ENCODE results near the gene SSH2.
"Not testable (repeated sequence)": the region's sequence is repeated elsewhere in the genome, so short reads cannot be mapped to it uniquely, and the experiment has no call there.

SSH2 gene

GRCh38 chr17:29837531-29837930, 92.5 kb downstream of the SSH2 start:
- no peak for DNase-seq

DNA sequence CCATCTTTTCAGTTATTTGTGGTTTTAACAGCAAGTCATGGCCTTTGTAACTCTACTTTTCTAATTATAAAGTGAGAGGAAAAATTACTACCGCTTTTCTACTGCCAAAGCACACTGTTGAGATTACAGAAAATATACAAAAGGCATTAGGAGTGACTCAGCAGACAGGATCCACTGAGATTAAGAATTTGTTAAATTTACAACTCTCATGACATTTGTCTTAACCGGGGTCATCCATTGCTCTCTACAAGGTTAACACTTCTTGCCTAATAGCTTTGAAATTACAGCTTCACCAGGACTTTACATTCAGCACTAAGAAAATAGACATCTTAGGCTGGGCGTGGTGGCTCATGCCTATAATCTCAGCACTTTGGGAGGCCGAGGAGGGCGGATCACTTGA, 93.4 kb downstream of the SSH2 start:
- DNase-seq: peak; percentile 55

DNA sequence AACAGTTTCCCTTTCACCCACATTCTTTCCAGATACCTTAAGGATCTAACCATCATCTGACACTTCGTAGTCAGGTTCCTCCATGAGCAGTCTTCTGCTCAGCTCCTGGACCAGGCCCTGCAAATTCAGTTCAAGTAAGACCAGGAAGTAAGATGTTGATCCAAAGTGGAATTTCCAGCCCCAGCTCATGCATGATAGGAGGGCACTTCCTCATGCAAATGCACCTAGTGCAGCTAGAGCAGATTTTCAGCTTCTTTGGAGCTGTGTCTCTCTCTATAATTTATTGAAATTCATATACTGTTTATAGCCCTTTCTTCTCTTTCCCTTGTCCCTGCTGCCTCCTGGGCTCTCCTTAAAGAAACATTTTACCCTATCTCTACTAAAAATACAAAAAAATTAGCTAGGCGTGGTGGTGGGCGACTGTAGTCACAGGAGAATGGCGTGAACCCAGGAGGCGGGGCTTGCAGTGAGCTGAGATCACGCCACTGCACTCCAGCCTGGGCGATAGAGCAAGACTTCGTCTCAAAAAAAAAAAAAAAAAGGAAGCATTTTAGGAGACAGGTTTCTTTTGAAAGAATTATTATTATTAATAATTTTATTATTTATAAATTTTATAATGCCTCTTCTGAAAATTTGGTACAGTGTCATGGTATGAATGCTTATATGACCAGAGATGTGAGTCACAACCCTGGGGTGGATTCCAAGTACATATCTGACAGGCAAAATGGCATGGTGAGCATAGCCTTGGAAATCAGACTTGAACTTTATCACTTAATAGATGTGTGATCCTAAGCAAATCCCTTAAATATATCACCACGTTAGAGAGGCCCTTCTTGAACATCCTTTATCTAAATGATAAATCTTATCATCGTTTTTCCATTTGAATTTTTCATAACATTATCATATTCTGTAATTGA, 94.3 kb downstream of the SSH2 start:
- peak; percentile 46 for DNase-seq

GRCh38 chr17:29833801-29834200, 96.2 kb downstream of the SSH2 start:
- no peak for DNase-seq

GRCh38 chr17:29828676-29829284, 101.2 kb downstream of the SSH2 start:
- DNase-seq: no peak

- no peak for DNase-seq
Measured at GRCh38 chr17:29827179-29827578, 102.8 kb downstream of the SSH2 start.

- DNase-seq: no peak
Measured at GRCh38 chr17:29826114-29826692, 103.8 kb downstream of the SSH2 start.

GRCh38 chr17:29825604-29826003, 104.4 kb downstream of the SSH2 start:
- DNase-seq: no peak

GRCh38 chr17:29821897-29822296, 108.1 kb downstream of the SSH2 start:
- no peak for DNase-seq

DNA sequence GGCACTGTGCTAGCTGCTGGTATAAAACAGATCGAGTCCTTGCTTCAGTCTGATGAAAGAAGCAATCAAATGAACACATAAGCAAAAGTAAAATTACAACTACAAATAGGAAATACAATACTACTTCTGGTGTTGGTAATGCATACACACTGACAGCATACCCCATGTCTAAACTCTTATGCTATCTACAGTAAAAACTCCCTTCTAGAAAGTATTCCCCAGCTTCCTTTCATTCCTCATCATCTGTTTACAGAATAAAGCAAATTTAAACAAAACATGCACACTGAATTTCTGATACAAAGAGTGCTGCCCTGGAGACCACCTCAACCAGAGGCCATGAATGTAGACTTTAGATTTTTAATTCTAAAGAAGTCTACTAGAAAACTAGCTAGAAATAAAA, 109.6 kb downstream of the SSH2 start:
- DNase-seq: no peak

DNA sequence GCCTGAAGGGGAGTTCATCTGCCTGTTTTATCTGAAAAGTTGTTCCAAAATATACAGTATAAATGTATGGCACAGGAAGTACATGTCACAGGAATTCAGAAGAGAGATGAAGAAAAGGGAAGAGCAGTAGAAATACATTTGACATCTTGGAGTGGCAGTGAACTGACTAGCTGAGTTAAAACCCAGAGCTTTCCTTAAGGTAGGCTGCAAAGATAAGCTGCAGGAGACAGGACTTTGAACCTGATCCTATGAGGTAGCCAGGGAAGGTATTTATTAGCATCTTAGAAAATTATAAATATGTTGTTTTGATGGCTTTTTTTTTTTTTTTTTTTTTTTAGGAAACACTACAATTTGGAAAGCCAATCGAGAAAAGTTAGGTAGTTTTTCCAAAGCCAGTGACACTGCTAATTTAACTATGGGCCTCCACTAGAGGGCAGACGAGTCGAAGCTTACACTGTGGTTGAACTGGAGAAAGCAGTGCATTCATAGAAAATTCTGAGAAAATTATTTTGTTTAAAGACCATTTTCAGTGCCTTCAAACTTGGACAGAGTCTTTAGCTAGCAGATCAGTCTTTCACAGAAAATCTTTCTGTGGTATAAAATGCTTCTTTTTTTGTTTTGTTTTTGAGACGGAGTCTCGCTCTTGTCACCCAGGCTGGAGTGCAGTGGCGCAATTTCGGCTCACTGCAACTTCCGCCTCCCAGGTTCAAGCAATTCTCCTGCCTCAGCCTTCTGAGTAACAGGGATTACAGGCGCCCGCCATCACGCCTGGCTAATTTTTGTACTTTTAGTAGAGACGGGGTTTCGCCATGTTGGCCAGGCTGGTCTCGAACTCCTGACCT, 122.3 kb downstream of the SSH2 start:
- peak; percentile 60 for DNase-seq

GRCh38 chr17:29802246-29802645, 127.8 kb downstream of the SSH2 start:
- DNase-seq: no peak

DNA sequence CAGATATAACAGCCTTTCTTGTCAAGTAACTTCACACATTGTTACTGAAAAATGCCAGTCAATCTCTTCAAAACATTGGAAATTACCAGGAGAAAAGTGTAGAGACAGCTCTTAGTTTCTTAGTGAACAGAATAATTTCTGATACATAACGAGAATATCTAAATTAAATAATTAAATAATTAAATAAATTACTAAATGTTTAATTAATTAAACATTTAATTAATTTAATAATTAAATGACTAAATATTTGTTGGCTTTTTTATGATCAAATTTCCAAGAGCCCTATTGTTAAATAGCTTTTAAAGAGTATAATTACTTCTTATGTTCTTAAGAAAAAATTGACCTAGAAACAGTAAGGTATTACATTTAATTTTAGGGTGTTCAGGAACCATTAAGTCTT, 129.6 kb downstream of the SSH2 start:
- no peak for DNase-seq

- no peak for DNase-seq
Measured at GRCh38 chr17:29796652-29797051, 133.4 kb downstream of the SSH2 start.

- DNase-seq: no peak
Measured at GRCh38 chr17:29793501-29793900, 136.5 kb downstream of the SSH2 start.

GRCh38 chr17:29791336-29792080, 138.5 kb downstream of the SSH2 start:
- DNase-seq: no peak

GRCh38 chr17:29789196-29790170, 140.5 kb downstream of the SSH2 start:
- no peak for DNase-seq

GRCh38 chr17:29787995-29788394, 142.0 kb downstream of the SSH2 start:
- no peak for DNase-seq

GRCh38 chr17:29782917-29783316, 147.1 kb downstream of the SSH2 start:
- no peak for DNase-seq

- DNase-seq: not testable (repeated sequence)
Measured at GRCh38 chr17:29779812-29780190, 150.2 kb downstream of the SSH2 start.

Measured in fibroblast of skin of abdomen (primary cell).